ENCODE data around the gene TRPV6. TPM values are rescaled to one million over a fixed set of nuclear protein-coding genes. Genes with fewer than 3 reads are reported as not detected.

TRPV6 gene
- total RNA-seq, 1 experiment from 2014 or later, result not detected

GRCh38 chr7:142868986-142869415 is 16.5 kb downstream of the TRPV6 start:
- DNase-seq (ENCODE audit: low read depth), result no peak

GRCh38 chr7:142868188-142868985 is 17.2 kb downstream of the TRPV6 start:
- DNase-seq (ENCODE audit: low read depth), result no peak

GRCh38 chr7:142867398-142868187 is 18.0 kb downstream of the TRPV6 start:
- no peak for DNase-seq (ENCODE audit: low read depth)

GRCh38 chr7:142867097-142867378 is 18.5 kb downstream of the TRPV6 start:
- no peak for DNase-seq (ENCODE audit: low read depth)

GRCh38 chr7:142866361-142867096 is 19.0 kb downstream of the TRPV6 start:
- DNase-seq (ENCODE audit: low read depth), result peak; percentile 9

GRCh38 chr7:142865766-142866165 is 19.8 kb downstream of the TRPV6 start:
- DNase-seq (ENCODE audit: low read depth), result no peak

- no peak for DNase-seq (ENCODE audit: low read depth)
Measured at GRCh38 chr7:142864980-142865747, 20.4 kb downstream of the TRPV6 start.

- no peak for DNase-seq (ENCODE audit: low read depth)
Measured at GRCh38 chr7:142863891-142864685, 21.5 kb downstream of the TRPV6 start.

GRCh38 chr7:142862786-142863400 is 22.7 kb downstream of the TRPV6 start:
- DNase-seq (ENCODE audit: low read depth), result no peak

- DNase-seq (ENCODE audit: low read depth), result no peak
Measured at GRCh38 chr7:142862351-142862750, 23.2 kb downstream of the TRPV6 start.

- DNase-seq (ENCODE audit: low read depth), result no peak
Measured at GRCh38 chr7:142860968-142861367, 24.6 kb downstream of the TRPV6 start.

GRCh38 chr7:142859829-142860228 is 25.7 kb downstream of the TRPV6 start:
- peak; percentile 55 for DNase-seq (ENCODE audit: low read depth)

- no peak for DNase-seq (ENCODE audit: low read depth)
Measured at GRCh38 chr7:142859411-142859810, 26.1 kb downstream of the TRPV6 start.

- no peak for DNase-seq (ENCODE audit: low read depth)
Measured at GRCh38 chr7:142857625-142858024, 27.9 kb downstream of the TRPV6 start.

- DNase-seq (ENCODE audit: low read depth), result no peak
Measured at GRCh38 chr7:142856565-142857245, 28.8 kb downstream of the TRPV6 start.

GRCh38 chr7:142855756-142856564 is 29.6 kb downstream of the TRPV6 start:
- DNase-seq (ENCODE audit: low read depth), result no peak

GRCh38 chr7:142855114-142855743 is 30.3 kb downstream of the TRPV6 start:
- no peak for DNase-seq (ENCODE audit: low read depth)
